ENCODE data around the gene ORM1.
A peak's percentile ranks its signal among the peaks of the same experiment; 100 is the strongest.

Gene ORM1

GRCh38 chr9:114342755-114343440 lies 20.0 kb downstream of the ORM1 start:
- POLR2A ChIA-PET, result no interaction called here
- no peaks in the 10 kb centered on the region for H3K4me1 ChIP-seq (ENCODE audit: control insufficient read depth, insufficient read depth, low read length)
- H3K36me3 ChIP-seq (ENCODE audit: control insufficient read depth in 2 of 2, insufficient read depth in 1 of 2, low read length in 2 of 2), result no peaks in the 10 kb centered on the region
- H3K27ac ChIP-seq (ENCODE audit: extremely low read depth, low read depth, low read length), result no peak overlapping the region
- CTCF ChIA-PET, result no interaction called here
- TF ChIP-seq ZNF266 (tag by site-specific recombination; IDR thresholded peaks at IDR 0.05; ENCODE audit: low read depth) (no peak), ZNF768 (tag by site-specific recombination; IDR thresholded peaks at IDR 0.05) (peak; percentile 43; the same call in 1 of the 2 replicates)
- no peaks in the 10 kb centered on the region for H3K9me3 ChIP-seq (ENCODE audit: control insufficient read depth, insufficient read depth, low read depth, low read length)
- no peak overlapping the region for H3K4me3 ChIP-seq (ENCODE audit: low read depth, low read length)

- CTCF ChIA-PET, result interaction anchor here (0.5 kb wide), 1 partner anchor 20 kb away, joined by 3 read pairs; no protein-coding TSS in a partner anchor
These were observed 20.7 kb downstream of the ORM1 start for GRCh38 chr9:114343471-114344187.

GRCh38 chr9:114344188-114344566 lies 21.3 kb downstream of the ORM1 start:
- no peaks in the 10 kb centered on the region for H3K36me3 ChIP-seq (ENCODE audit: control insufficient read depth in 2 of 2, insufficient read depth in 1 of 2, low read length in 2 of 2)
- ChIA-PET POLR2A (no interaction called here), CTCF (interaction anchor here (0.6 to 1.1 kb wide), 4 partner anchors 28 to 335 kb away, joined by 3 to 5 read pairs (median 4); no protein-coding TSS in a partner anchor)
- no peak overlapping the region for H3K27ac ChIP-seq (ENCODE audit: extremely low read depth, low read depth, low read length)
- peaks cover 6% of the 10 kb centered on the region for H3K4me1 ChIP-seq (ENCODE audit: control insufficient read depth, insufficient read depth, low read length)
- no peak overlapping the region for H3K4me3 ChIP-seq (ENCODE audit: low read depth, low read length)
- H3K9me3 ChIP-seq (ENCODE audit: control insufficient read depth, insufficient read depth, low read depth, low read length), result no peaks in the 10 kb centered on the region
- no peak for TF ChIP-seq ZNF701 (tag by site-specific recombination; IDR thresholded peaks at IDR 0.05)
- no peak for TF ChIP-seq REST (tag by site-specific recombination; IDR thresholded peaks at IDR 0.05)
- TF ChIP-seq PBX3 (CRISPR knock-in tag; IDR thresholded peaks at IDR 0.05), result no peak
- no peak for TF ChIP-seq ZNF391 (tag by site-specific recombination; IDR thresholded peaks at IDR 0.05; ENCODE audit: borderline replicate concordance, low read depth)
- TF ChIP-seq ZNF426 (tag by site-specific recombination; IDR thresholded peaks at IDR 0.05), result no peak
- no peak for TF ChIP-seq ZNF670 (tag by site-specific recombination; IDR thresholded peaks at IDR 0.05; ENCODE audit: low read depth)

More at GRCh38 chr9:114343471-114344187, 20.7 kb downstream of the ORM1 start:
- H3K9me3 ChIP-seq (ENCODE audit: control insufficient read depth, insufficient read depth, low read depth, low read length), result no peaks in the 10 kb centered on the region
- no peak overlapping the region for H3K27ac ChIP-seq (ENCODE audit: extremely low read depth, low read depth, low read length)
- no peak for TF ChIP-seq HOXC10 (CRISPR knock-in tag; IDR thresholded peaks at IDR 0.05)
- no peak for TF ChIP-seq ZBTB7A (tag by site-specific recombination; IDR thresholded peaks at IDR 0.05; ENCODE audit: low read depth)
- no peak for TF ChIP-seq ZNF558 (tag by site-specific recombination; IDR thresholded peaks at IDR 0.05)
- no peak for TF ChIP-seq TSHZ1 (tag by site-specific recombination; IDR thresholded peaks at IDR 0.05; ENCODE audit: borderline replicate concordance)
- TF ChIP-seq SP7 (tag by site-specific recombination; IDR thresholded peaks at IDR 0.05), result no peak
- no peak for TF ChIP-seq ZNF530 (tag by site-specific recombination; IDR thresholded peaks at IDR 0.05; ENCODE audit: low read depth)
- TF ChIP-seq GLI2 (tag by site-specific recombination; IDR thresholded peaks at IDR 0.05; ENCODE audit: borderline replicate concordance, low read depth), result no peak
- POLR2A ChIA-PET, result no interaction called here
- no peak overlapping the region for H3K4me3 ChIP-seq (ENCODE audit: low read depth, low read length)
- peaks cover 4% of the 10 kb centered on the region; the same call in 1 of the 2 replicates for H3K4me1 ChIP-seq (ENCODE audit: control insufficient read depth, insufficient read depth, low read length)
- no peaks in the 10 kb centered on the region for H3K36me3 ChIP-seq (ENCODE audit: control insufficient read depth in 2 of 2, insufficient read depth in 1 of 2, low read length in 2 of 2)

All from HEK293 (cell line).